Stimulated activated CD4-positive, alpha-beta T cell treated with anti-CD3 and anti-CD28 coated beads, Interleukin-4, amount 100 ng/mL, for 4 hours (primary cell): ENCODE data around the gene AVPR2.

ENCODE experiments used
- DNase-seq, 2 experiments: peaks; one replicate each; pipeline ENCODE4 v3.0.0-alpha.2; 2020

AVPR2 gene

GRCh38 chrX:153954558-153955227 is 50.2 kb downstream of the AVPR2 start:
- DNase-seq: no peak

- no peak for DNase-seq
These were observed 50.8 kb downstream of the AVPR2 start for GRCh38 chrX:153955228-153955732.

GRCh38 chrX:153956044-153956907 is 51.8 kb downstream of the AVPR2 start:
- DNase-seq: no peak
